GM21423 (cell line): ENCODE measurements around the gene ZNF345.

Experiments
- ATAC-seq: cut with Tn5 transposase; IDR thresholded peaks from one replicate; pipeline ENCODE4 v1.9.1; 2021; ENCODE audit warnings: mild to moderate bottlenecking, moderate library complexity; ENCODE audit not compliant: unreplicated experiment

Gene ZNF345

GRCh38 chr19:36916991-36917390, 66.3 kb downstream of the ZNF345 start:
- ATAC-seq: no peak

GRCh38 chr19:36918090-36918489, 67.4 kb downstream of the ZNF345 start:
- no peak for ATAC-seq
